Activated CD8-positive, alpha-beta memory T cell treated with anti-CD3 and anti-CD28 coated beads for 24 hours (primary cell): ENCODE results near the gene PTPRJ.

Experiments
- DNase-seq: peaks from one replicate; pipeline ENCODE4 v3.0.0-alpha.2; 2020

PTPRJ gene

GRCh38 chr11:47969401-47969800, 11.0 kb upstream of the PTPRJ start:
- no peak for DNase-seq

GRCh38 chr11:47971501-47971900, 8.9 kb upstream of the PTPRJ start:
- DNase-seq, result no peak

GRCh38 chr11:47973173-47973572, 7.2 kb upstream of the PTPRJ start:
- DNase-seq, result no peak

GRCh38 chr11:47976931-47977330, 3.4 kb upstream of the PTPRJ start:
- no peak for DNase-seq

- no peak for DNase-seq
Observed at GRCh38 chr11:47977623-47978022, 2.7 kb upstream of the PTPRJ start.

GRCh38 chr11:47979378-47980087, 826 bp upstream of the PTPRJ start:
- DNase-seq, result no peak

GRCh38 chr11:47980907-47981621, 705 bp downstream of the PTPRJ start:
- peak; percentile 76 for DNase-seq

GRCh38 chr11:47981667-47982404, 1.5 kb downstream of the PTPRJ start:
- no peak for DNase-seq

GRCh38 chr11:47982616-47983015, 2.3 kb downstream of the PTPRJ start:
- no peak for DNase-seq

GRCh38 chr11:47983464-47984397, 3.4 kb downstream of the PTPRJ start:
- no peak for DNase-seq

GRCh38 chr11:47986219-47986618, 5.9 kb downstream of the PTPRJ start:
- no peak for DNase-seq

- DNase-seq, result no peak
Observed at GRCh38 chr11:47986742-47987141, 6.4 kb downstream of the PTPRJ start.

GRCh38 chr11:47987310-47987709, 7.0 kb downstream of the PTPRJ start:
- no peak for DNase-seq

GRCh38 chr11:47987781-47988180, 7.4 kb downstream of the PTPRJ start:
- DNase-seq, result no peak

- DNase-seq, result no peak
Observed at GRCh38 chr11:47989779-47990178, 9.4 kb downstream of the PTPRJ start.

- no peak for DNase-seq
Observed at GRCh38 chr11:47991266-47991830, 11.0 kb downstream of the PTPRJ start.

- DNase-seq, result no peak
Observed at GRCh38 chr11:47991894-47992293, 11.5 kb downstream of the PTPRJ start.

- DNase-seq, result no peak
Observed at GRCh38 chr11:47992959-47993820, 12.8 kb downstream of the PTPRJ start.

GRCh38 chr11:47994417-47994816, 14.1 kb downstream of the PTPRJ start:
- no peak for DNase-seq

- DNase-seq, result no peak
Observed at GRCh38 chr11:47995360-47995769, 15.0 kb downstream of the PTPRJ start.
